Sciatic nerve (tissue), 2 donors: Measurements from ENCODE around the gene MPDZ. TPM values are rescaled to one million over a fixed set of nuclear protein-coding genes. Genes with fewer than 3 reads are reported as not detected.

Source experiments
- ATAC-seq: fragments of 200-7000 bp; cut with Tn5 transposase; one replicate; pipeline ENCODE4 v1.9.1; 2020; ENCODE audit warnings: mild to moderate bottlenecking, moderate library complexity
- DNase-seq: peaks from one replicate; pipeline ENCODE4 v3.0.0-alpha.2; 2020; ENCODE audit warnings: low spot score
- intact Hi-C: fragments of 100-400 bp; cut with DNase I; formaldehyde crosslinking; loops from one replicate; pipeline ENCODE4 v1.14.2; 2022
- total RNA-seq: library from RNA; stranded (reverse); fragmentation: NEBNext Ultra II Directional; extraction: Animal tissue kit (Norgen Biotek cat#: 25700); gene quantifications from one replicate; pipeline ENCODE4 v1.2.1, GENCODE V29; 2021
- donor health status: DM: no; HTN: no; CAD: no.
- donor health status: DM: no; HTN: no; CAD: no.

Gene MPDZ
- total RNA-seq, 1 donor from 2014 or later, result 112 TPM

GRCh38 chr9:13209498-13209897 lies 70.0 kb downstream of the MPDZ start:
- no peak for ATAC-seq
- no peak for DNase-seq
- intact Hi-C loops, result no loop called here

GRCh38 chr9:13205824-13206223 lies 73.7 kb downstream of the MPDZ start:
- no peak for DNase-seq
- intact Hi-C loops, result no loop called here
- no peak for ATAC-seq

- DNase-seq, result no peak
- no peak for ATAC-seq
- intact Hi-C loops, result no loop called here
These were observed 89.5 kb downstream of the MPDZ start for GRCh38 chr9:13190040-13190439.

- ATAC-seq, result no peak
- intact Hi-C loops, result no loop called here
- no peak for DNase-seq
These were observed 90.1 kb downstream of the MPDZ start for GRCh38 chr9:13189362-13189761.

GRCh38 chr9:13186774-13187173 lies 92.7 kb downstream of the MPDZ start:
- no peak for DNase-seq
- intact Hi-C loops, result no loop called here
- no peak for ATAC-seq

GRCh38 chr9:13186091-13186490 lies 93.4 kb downstream of the MPDZ start:
- ATAC-seq (no peak), DNase-seq (no peak)
- intact Hi-C loops, result no loop called here

- no peak for DNase-seq
- intact Hi-C loops, result no loop called here
- no peak for ATAC-seq
These were observed 97.8 kb downstream of the MPDZ start for GRCh38 chr9:13181652-13182051.

GRCh38 chr9:13179257-13179656 lies 100.2 kb downstream of the MPDZ start:
- no peak for DNase-seq
- no peak for ATAC-seq
- intact Hi-C loops, result no loop called here

- ATAC-seq, result no peak
- intact Hi-C loops, result no loop called here
These were observed 103.8 kb downstream of the MPDZ start for GRCh38 chr9:13175732-13176131.

GRCh38 chr9:13174906-13175639 lies 104.4 kb downstream of the MPDZ start:
- DNase-seq, result no peak
- ATAC-seq, result no peak
- intact Hi-C loops, result no loop called here

More at GRCh38 chr9:13175732-13176131, 103.8 kb downstream of the MPDZ start:
- DNase-seq, result no peak

- ATAC-seq (no peak), DNase-seq (no peak)
- intact Hi-C loops, result no loop called here
These were observed 105.9 kb downstream of the MPDZ start for GRCh38 chr9:13173553-13173952.

GRCh38 chr9:13171261-13171660 lies 108.2 kb downstream of the MPDZ start:
- ATAC-seq, result no peak
- intact Hi-C loops, result no loop called here

GRCh38 chr9:13166996-13167395 lies 112.5 kb downstream of the MPDZ start:
- ATAC-seq, result no peak
- DNase-seq, result no peak
- intact Hi-C loops, result no loop called here

More at GRCh38 chr9:13171261-13171660, 108.2 kb downstream of the MPDZ start:
- DNase-seq, result no peak

GRCh38 chr9:13165956-13166355 lies 113.5 kb downstream of the MPDZ start:
- ATAC-seq, result no peak
- intact Hi-C loops, result no loop called here
- no peak for DNase-seq

GRCh38 chr9:13165236-13165945 lies 114.1 kb downstream of the MPDZ start:
- no peak for DNase-seq
- intact Hi-C loops, result no loop called here
- ATAC-seq, result no peak

- DNase-seq (no peak), ATAC-seq (no peak)
- intact Hi-C loops, result loop anchor here (1.0 kb wide), 1 partner anchor 15 kb away; no protein-coding TSS in a partner anchor
These were observed 115.5 kb downstream of the MPDZ start for GRCh38 chr9:13163946-13164345.

- no peak for ATAC-seq
- DNase-seq, result no peak
- intact Hi-C loops, result no loop called here
These were observed 116.2 kb downstream of the MPDZ start for GRCh38 chr9:13163287-13163686.

- intact Hi-C loops, result no loop called here
- DNase-seq (no peak), ATAC-seq (no peak)
These were observed 119.4 kb downstream of the MPDZ start for GRCh38 chr9:13160051-13160450.

- intact Hi-C loops, result no loop called here
- ATAC-seq (no peak), DNase-seq (no peak)
These were observed 120.5 kb downstream of the MPDZ start for GRCh38 chr9:13158986-13159385.

- no peak for ATAC-seq
- intact Hi-C loops, result no loop called here
These were observed 128.0 kb downstream of the MPDZ start for GRCh38 chr9:13151489-13151888.

More at GRCh38 chr9:13151489-13151888, 128.0 kb downstream of the MPDZ start:
- no peak for DNase-seq
